GM19239 (cell line): Measurements from ENCODE around the gene STX2.

Experiments used
- DNase-seq: peaks from one replicate; pipeline ENCODE4 v3.0.0; 2011; ENCODE audit warnings: low spot score; ENCODE audit not compliant: insufficient read length
- FAIRE-seq: peaks from 2 replicates; lab custom pipeline; 2011; peaks lifted over from hg19 to GRCh38; lab: Jason Lieb, UNC

The STX2 gene

GRCh38 chr12:130742716-130743115 lies 96.3 kb downstream of the STX2 start:
- FAIRE-seq (no peak), DNase-seq (no peak)

GRCh38 chr12:130742112-130742511 lies 96.9 kb downstream of the STX2 start:
- FAIRE-seq (no peak), DNase-seq (no peak)
